Ovary (tissue), 9 donors: Measurements from ENCODE around the gene ST14. TPM values are rescaled to one million over a fixed set of nuclear protein-coding genes. Genes with fewer than 3 reads are reported as not detected.

Experiments
- DNase-seq, 5 donors: peaks; one replicate each; pipeline ENCODE4 v3.0.0-alpha.2; 2019 to 2020
- H3K27ac ChIP-seq, 2 donors: fragments of 200-600 bp; one replicate each; pipeline versions ENCODE4 v1.5.1 to v1.8.0; 2019 to 2022
- H3K27me3 ChIP-seq: fragments of 200-600 bp; one replicate; pipeline ENCODE4 v1.8.0; 2022
- H3K36me3 ChIP-seq: fragments of 200-600 bp; sonication (generic); one replicate; pipeline ENCODE4 v1.5.1; 2019
- H3K4me1 ChIP-seq: one replicate; pipeline ENCODE4 v1.8.1; 2013; ENCODE audit warnings: mild to moderate bottlenecking, moderate library complexity; ENCODE audit not compliant: insufficient read depth
- H3K4me3 ChIP-seq: fragments of 200-600 bp; sonication (generic); one replicate; pipeline ENCODE4 v1.5.1; 2017
- H3K9me3 ChIP-seq, 2 donors: fragments of 200-600 bp in 1 of 2; sonication (generic) in 1 of 2; one replicate each; pipeline versions ENCODE4 v1.5.1 to v1.8.1; 2013 to 2019; ENCODE audit warnings: mild to moderate bottlenecking in 1 of 2, moderate library complexity in 1 of 2
- EP300 ChIP-seq: sonication (generic); formaldehyde crosslinking; IDR thresholded peaks from one replicate; pipeline ENCODE4 v1.6.1; 2017; ENCODE audit warnings: antibody characterized with exemption
- POLR2A ChIP-seq: fragments of 450-650 bp; IDR thresholded peaks from one replicate; pipeline ENCODE4 v1.6.1; 2017; ENCODE audit warnings: antibody characterized with exemption, mild to moderate bottlenecking, moderate library complexity
- WGBS, 3 donors: extraction: QIAGEN DNeasy Blood & Tissue Kit in 1 of 3; methylation state at CpG; one replicate each; pipeline versions ENCODE4 v1.1.5 to v1.1.7; 2013 to 2017; 5-methylcytosine and 5-hydroxymethylcytosine counted together
- intact Hi-C, 4 donors: fragments of 100-400 bp; cut with DNase I; formaldehyde crosslinking; loops; one replicate each; pipeline versions ENCODE4 v1.11.0 to v1.15.1; 2022 to 2023
- polyA plus RNA-seq, 2 donors: library from polyadenylated mRNA; stranded (reverse); fragments of 200-250 nt in 1 of 2; fragments of 350-450 nt in 1 of 2; fragmentation: Illumina TruSeq in 1 of 2; extraction: RNeasy Lipid Tissue Mini Kit (QIAGEN cat#74804) in 1 of 2; gene quantifications; one replicate each; pipeline ENCODE4 v1.2.3, GENCODE V29; 2013 to 2014
- total RNA-seq, 7 donors: library from RNA; depleted of rRNA in 2 of 7; stranded (reverse); fragments of >200 nt in 2 of 7; fragmentation: NEBNext Ultra II Directional in 3 of 7; extraction: Animal tissue kit (Norgen Biotek cat#: 25700) in 3 of 7; gene quantifications; one replicate each; pipeline versions ENCODE4 v1.1.0 to v1.2.4, GENCODE V29; 2016 to 2023
- TF ChIP-seq, protein P1 (sequence below), 3 donors: fragments of 450-650 bp in 2 of 3; fragments of 200-600 bp in 1 of 3; IDR thresholded peaks; one replicate each; pipeline versions ENCODE4 v1.5.1 to v1.8.0; 2016 to 2022; ENCODE audit warnings: antibody characterized with exemption in 3 of 3, mild to moderate bottlenecking in 1 of 3
- donor health status: DM: no; HTN: no; CAD: no; lungs with moderate emphysema.
- donor health status: DM: no; HTN: no; CAD: no.
- donor health status: Bipolar disorder and iron deficiency.
- donor health status: DM: yes; HTN: yes; CAD: no.
- donor health status: DM: no; HTN: no; CAD: no.
- donor health status: DM: yes; HTN: yes; CAD: no.

ST14 gene
- total and polyA plus RNA-seq, 9 donors = 0.18 to 76.2 (median 4.5) TPM

DNA sequence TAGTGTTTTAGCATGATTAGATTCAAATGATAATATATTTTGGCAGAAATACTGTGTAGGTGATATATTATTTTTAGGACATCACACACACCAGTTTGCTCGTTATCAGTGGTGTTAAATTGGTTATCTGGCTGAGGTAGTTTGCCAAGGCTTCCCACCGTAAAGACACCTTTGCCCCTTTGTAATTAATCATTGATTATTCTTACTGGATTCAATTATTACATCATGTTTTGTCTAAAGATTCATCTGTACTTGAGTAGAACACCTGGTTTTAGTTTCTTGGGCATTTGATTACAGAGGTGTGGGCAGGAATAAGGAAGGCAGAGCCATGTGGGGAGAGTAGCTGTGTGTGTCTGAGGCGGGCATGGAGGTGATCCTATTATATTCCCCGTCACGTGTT is 39.5 kb upstream of the ST14 start:
- intact Hi-C loops = loop anchor here in 1 of 4 donors (10.0 kb wide), 1 partner anchor 55 kb away; the partner anchor contains the start of gene APLP2

DNA sequence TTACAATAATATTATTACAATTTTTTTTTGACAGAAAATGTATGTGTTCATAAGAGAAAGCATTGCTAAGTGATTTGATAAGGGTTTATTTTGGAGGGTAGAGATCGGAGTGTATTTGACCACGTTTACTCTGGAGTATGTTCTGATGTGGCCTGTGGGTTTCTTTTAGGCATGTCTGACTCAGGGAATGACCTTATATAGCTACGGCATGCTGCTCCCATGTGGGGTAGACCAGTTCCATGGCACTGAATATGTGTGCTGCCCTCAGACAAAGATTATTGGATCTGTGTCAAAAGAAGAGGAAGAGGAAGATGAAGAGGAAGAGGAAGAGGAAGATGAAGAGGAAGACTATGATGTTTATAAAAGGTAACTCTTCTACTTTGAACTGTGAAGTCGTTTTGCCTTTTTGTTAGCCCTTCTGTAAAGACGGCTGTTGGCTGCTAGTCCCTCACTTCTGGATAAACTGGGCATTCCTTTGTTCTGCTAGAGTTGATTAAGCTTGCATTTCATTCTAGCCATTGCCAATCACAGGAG is 38.1 kb upstream of the ST14 start:
- Histone ChIP-seq H3K4me1 (no peaks in the 10 kb centered on the region), H3K4me3 (no peak overlapping the region), H3K9me3 (no peaks in the 10 kb centered on the region), H3K36me3 (no peaks in the 10 kb centered on the region), H3K27ac (no peak overlapping the region), H3K27me3 (no peaks in the 10 kb centered on the region)
- WGBS, 3 donors = 75 to 86% (median 81%) methylated on average over 5 of the region's 5 CpGs
- intact Hi-C loops = loop anchor here in 1 of 4 donors (10.0 kb wide), 1 partner anchor 57 kb away; the partner anchor contains the start of gene APLP2
- TF ChIP-seq POLR2A = no peak
- TF ChIP-seq, protein P1, sequence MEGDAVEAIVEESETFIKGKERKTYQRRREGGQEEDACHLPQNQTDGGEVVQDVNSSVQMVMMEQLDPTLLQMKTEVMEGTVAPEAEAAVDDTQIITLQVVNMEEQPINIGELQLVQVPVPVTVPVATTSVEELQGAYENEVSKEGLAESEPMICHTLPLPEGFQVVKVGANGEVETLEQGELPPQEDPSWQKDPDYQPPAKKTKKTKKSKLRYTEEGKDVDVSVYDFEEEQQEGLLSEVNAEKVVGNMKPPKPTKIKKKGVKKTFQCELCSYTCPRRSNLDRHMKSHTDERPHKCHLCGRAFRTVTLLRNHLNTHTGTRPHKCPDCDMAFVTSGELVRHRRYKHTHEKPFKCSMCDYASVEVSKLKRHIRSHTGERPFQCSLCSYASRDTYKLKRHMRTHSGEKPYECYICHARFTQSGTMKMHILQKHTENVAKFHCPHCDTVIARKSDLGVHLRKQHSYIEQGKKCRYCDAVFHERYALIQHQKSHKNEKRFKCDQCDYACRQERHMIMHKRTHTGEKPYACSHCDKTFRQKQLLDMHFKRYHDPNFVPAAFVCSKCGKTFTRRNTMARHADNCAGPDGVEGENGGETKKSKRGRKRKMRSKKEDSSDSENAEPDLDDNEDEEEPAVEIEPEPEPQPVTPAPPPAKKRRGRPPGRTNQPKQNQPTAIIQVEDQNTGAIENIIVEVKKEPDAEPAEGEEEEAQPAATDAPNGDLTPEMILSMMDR (IDR thresholded peaks at IDR 0.05) = no peak
- DNase-seq = no peak

More for the DNA sequence above, 39.5 kb upstream of the ST14 start:
- no peaks in the 10 kb centered on the region for H3K9me3 ChIP-seq
- WGBS, 3 donors = 88 to 89% (median 89%) methylated on average over 5 of the region's 5 CpGs
- TF ChIP-seq, protein P1 (IDR thresholded peaks at IDR 0.05) = no peak
- no peak for TF ChIP-seq POLR2A
- TF ChIP-seq EP300 = no peak
- no peaks in the 10 kb centered on the region for H3K4me1 ChIP-seq
- no peak for DNase-seq
- no peaks in the 10 kb centered on the region for H3K27me3 ChIP-seq
- H3K4me3 ChIP-seq = no peak overlapping the region
- no peak overlapping the region for H3K27ac ChIP-seq
- H3K36me3 ChIP-seq = no peaks in the 10 kb centered on the region

DNA sequence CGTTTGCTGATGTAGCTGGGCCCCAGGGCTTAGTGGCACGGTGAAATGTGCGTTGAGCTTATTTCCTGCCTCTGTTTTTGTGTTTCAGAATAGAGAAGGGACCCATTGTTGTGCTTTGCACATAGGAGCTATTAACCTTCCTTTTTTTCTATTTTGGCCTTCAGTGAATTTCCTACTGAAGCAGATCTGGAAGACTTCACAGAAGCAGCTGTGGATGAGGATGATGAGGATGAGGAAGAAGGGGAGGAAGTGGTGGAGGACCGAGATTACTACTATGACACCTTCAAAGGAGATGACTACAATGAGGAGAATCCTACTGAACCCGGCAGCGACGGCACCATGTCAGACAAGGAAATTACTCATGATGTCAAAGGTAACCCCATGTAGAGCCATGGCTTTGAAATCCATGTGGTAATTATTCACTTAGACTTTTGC is 37.4 kb upstream of the ST14 start:
- H3K4me3 ChIP-seq = no peak overlapping the region
- intact Hi-C loops = loop anchor here in 1 of 4 donors (10.0 kb wide), 1 partner anchor 57 kb away; the partner anchor contains the start of gene APLP2
- TF ChIP-seq, protein P1 (IDR thresholded peaks at IDR 0.05) = no peak
- TF ChIP-seq EP300 = no peak
- no peak for TF ChIP-seq POLR2A
- no peaks in the 10 kb centered on the region for H3K36me3 ChIP-seq
- WGBS, 3 donors = 86 to 92% (median 91%) methylated on average over 7 of the region's 7 CpGs
- no peaks in the 10 kb centered on the region for H3K4me1 ChIP-seq
- no peak overlapping the region for H3K27ac ChIP-seq
- DNase-seq = no peak
- no peaks in the 10 kb centered on the region for H3K9me3 ChIP-seq
- H3K27me3 ChIP-seq = no peaks in the 10 kb centered on the region

DNA sequence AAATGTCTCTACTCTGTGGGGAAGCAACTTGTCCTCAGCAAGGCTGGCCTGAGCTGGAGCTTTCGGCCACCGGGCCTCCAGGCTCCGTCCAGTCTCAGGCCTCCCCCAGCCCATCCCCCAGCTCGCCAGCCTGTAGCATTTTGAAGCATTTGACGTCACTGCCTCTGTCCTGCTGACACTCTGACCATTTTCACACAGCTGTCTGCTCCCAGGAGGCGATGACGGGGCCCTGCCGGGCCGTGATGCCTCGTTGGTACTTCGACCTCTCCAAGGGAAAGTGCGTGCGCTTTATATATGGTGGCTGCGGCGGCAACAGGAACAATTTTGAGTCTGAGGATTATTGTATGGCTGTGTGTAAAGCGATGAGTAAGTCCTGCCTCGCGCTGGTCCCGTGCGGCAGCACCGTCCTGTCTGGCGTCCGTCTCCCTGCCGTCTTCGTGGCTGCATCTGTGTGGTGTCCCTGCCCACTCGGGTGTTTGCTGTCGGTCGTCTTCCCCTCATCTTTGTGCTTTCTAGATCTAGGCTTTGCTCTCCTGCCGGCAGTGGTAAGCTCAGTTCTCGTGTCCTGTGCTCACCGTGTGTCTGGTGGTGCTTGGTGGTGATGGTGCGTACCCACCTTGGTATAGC is 36.1 kb upstream of the ST14 start:
- no peak overlapping the region for H3K27ac ChIP-seq
- no peaks in the 10 kb centered on the region for H3K36me3 ChIP-seq
- intact Hi-C loops = loop anchor here in 1 of 4 donors (10.0 kb wide), 1 partner anchor 59 kb away; the partner anchor contains the start of gene APLP2
- TF ChIP-seq, protein P1 (IDR thresholded peaks at IDR 0.05) = no peak
- TF ChIP-seq EP300 = no peak
- DNase-seq = no peak
- no peaks in the 10 kb centered on the region for H3K27me3 ChIP-seq
- no peaks in the 10 kb centered on the region for H3K4me1 ChIP-seq
- H3K4me3 ChIP-seq = no peak overlapping the region
- 93 to 95% (median 94%) methylated on average over 32 of the region's 32 CpGs for WGBS, 3 donors
- no peaks in the 10 kb centered on the region for H3K9me3 ChIP-seq
